HEK293 (cell line): ENCODE results near the gene ZFP91.

Source experiments
- BCL11A ChIP-seq: fragments of 450-650 bp; formaldehyde crosslinking; IDR thresholded peaks from 2 replicates; pipeline ENCODE4 v1.5.1; 2016; ENCODE audit warnings: low read depth, missing biosample characterization, missing genetic modification characterization
- FEZF1 ChIP-seq: fragments of 450-650 bp; formaldehyde crosslinking; IDR thresholded peaks from 2 replicates; pipeline ENCODE4 v1.5.1; 2016; ENCODE audit warnings: missing biosample characterization, missing genetic modification characterization
- GLIS2 ChIP-seq: fragments of 450-650 bp; formaldehyde crosslinking; IDR thresholded peaks from 2 replicates; pipeline ENCODE4 v1.5.1; 2016; ENCODE audit warnings: missing biosample characterization, missing genetic modification characterization
- KLF1 ChIP-seq: fragments of 450-650 bp; formaldehyde crosslinking; IDR thresholded peaks from 2 replicates; pipeline ENCODE4 v1.5.1; 2016; ENCODE audit warnings: missing biosample characterization, missing genetic modification characterization
- OVOL3 ChIP-seq: fragments of 450-650 bp; formaldehyde crosslinking; IDR thresholded peaks from 2 replicates; pipeline ENCODE4 v1.5.1; 2016; ENCODE audit warnings: missing biosample characterization, missing genetic modification characterization
- PATZ1 ChIP-seq: fragments of 450-650 bp; formaldehyde crosslinking; IDR thresholded peaks from 2 replicates; pipeline ENCODE4 v1.5.1; 2016; ENCODE audit warnings: missing biosample characterization, missing genetic modification characterization
- SALL2 ChIP-seq: fragments of 450-650 bp; formaldehyde crosslinking; IDR thresholded peaks from 2 replicates; pipeline ENCODE4 v1.5.0; 2017; ENCODE audit warnings: missing biosample characterization, mild to moderate bottlenecking, missing genetic modification characterization, borderline replicate concordance
- ZBTB11 ChIP-seq: fragments of 450-650 bp; formaldehyde crosslinking; conservative IDR thresholded peaks from 2 replicates; pipeline ENCODE4 v1.5.1; 2016; ENCODE audit warnings: low read depth, missing biosample characterization, missing genetic modification characterization
- ZBTB17 ChIP-seq: fragments of 450-650 bp; formaldehyde crosslinking; IDR thresholded peaks from 2 replicates; pipeline ENCODE4 v1.5.1; 2016; ENCODE audit warnings: missing biosample characterization, missing genetic modification characterization
- ZBTB20 ChIP-seq: fragments of 450-650 bp; formaldehyde crosslinking; IDR thresholded peaks from 2 replicates; pipeline ENCODE4 v1.5.1; 2016; ENCODE audit warnings: missing biosample characterization, missing genetic modification characterization
- ZBTB49 ChIP-seq: fragments of 450-650 bp; formaldehyde crosslinking; IDR thresholded peaks from 2 replicates; pipeline ENCODE4 v1.5.1; 2016; ENCODE audit warnings: missing biosample characterization, missing genetic modification characterization, low read depth
- ZBTB8A ChIP-seq: fragments of 450-650 bp; formaldehyde crosslinking; IDR thresholded peaks from 2 replicates; pipeline ENCODE4 v1.5.1; 2016; ENCODE audit warnings: missing biosample characterization, missing genetic modification characterization
- ZFP69B ChIP-seq: fragments of 450-650 bp; formaldehyde crosslinking; IDR thresholded peaks from 2 replicates; pipeline ENCODE4 v1.5.1; 2016; ENCODE audit warnings: missing biosample characterization, missing genetic modification characterization
- ZNF10 ChIP-seq: fragments of 450-650 bp; formaldehyde crosslinking; IDR thresholded peaks from 2 replicates; pipeline ENCODE4 v1.5.1; 2017; ENCODE audit warnings: missing biosample characterization, missing genetic modification characterization
- ZNF157 ChIP-seq: fragments of 450-650 bp; formaldehyde crosslinking; IDR thresholded peaks from 2 replicates; pipeline ENCODE4 v1.5.1; 2016; ENCODE audit warnings: missing biosample characterization, missing genetic modification characterization
- ZNF16 ChIP-seq: fragments of 450-650 bp; formaldehyde crosslinking; IDR thresholded peaks from 2 replicates; pipeline ENCODE4 v1.5.1; 2016; ENCODE audit warnings: low read depth, missing biosample characterization, missing genetic modification characterization
- ZNF223 ChIP-seq: fragments of 450-650 bp; formaldehyde crosslinking; IDR thresholded peaks from 2 replicates; pipeline ENCODE4 v1.5.1; 2016; ENCODE audit warnings: missing biosample characterization, missing genetic modification characterization
- ZNF23 ChIP-seq: fragments of 450-650 bp; formaldehyde crosslinking; IDR thresholded peaks from 2 replicates; pipeline ENCODE4 v1.5.1; 2016; ENCODE audit warnings: missing biosample characterization, missing genetic modification characterization, borderline replicate concordance
- ZNF239 ChIP-seq: fragments of 450-650 bp; formaldehyde crosslinking; IDR thresholded peaks from 2 replicates; pipeline ENCODE4 v1.5.1; 2016; ENCODE audit warnings: missing biosample characterization, missing genetic modification characterization
- ZNF24 ChIP-seq: fragments of 450-650 bp; formaldehyde crosslinking; IDR thresholded peaks from 2 replicates; pipeline ENCODE4 v1.5.1; 2016; ENCODE audit warnings: missing biosample characterization, missing genetic modification characterization
- ZNF266 ChIP-seq: fragments of 450-650 bp; formaldehyde crosslinking; IDR thresholded peaks from 2 replicates; pipeline ENCODE4 v1.5.1; 2016; ENCODE audit warnings: missing biosample characterization, missing genetic modification characterization, low read depth
- ZNF302 ChIP-seq: fragments of 450-650 bp; formaldehyde crosslinking; IDR thresholded peaks from 2 replicates; pipeline ENCODE4 v1.5.1; 2016; ENCODE audit warnings: missing biosample characterization, missing genetic modification characterization, low read depth
- ZNF350 ChIP-seq: fragments of 450-650 bp; formaldehyde crosslinking; IDR thresholded peaks from 2 replicates; pipeline ENCODE4 v1.5.0; 2017; ENCODE audit warnings: missing biosample characterization, mild to moderate bottlenecking, missing genetic modification characterization
- ZNF514 ChIP-seq: fragments of 450-650 bp; formaldehyde crosslinking; IDR thresholded peaks from 2 replicates; pipeline ENCODE4 v1.5.1; 2016; ENCODE audit warnings: missing biosample characterization, missing genetic modification characterization
- ZNF544 ChIP-seq: fragments of 450-650 bp; formaldehyde crosslinking; IDR thresholded peaks from 2 replicates; pipeline ENCODE4 v1.5.0; 2017; ENCODE audit warnings: missing biosample characterization, missing genetic modification characterization
- ZNF548 ChIP-seq: fragments of 450-650 bp; formaldehyde crosslinking; IDR thresholded peaks from 2 replicates; pipeline ENCODE4 v1.5.1; 2016; ENCODE audit warnings: missing biosample characterization, missing genetic modification characterization
- ZNF571 ChIP-seq: fragments of 450-650 bp; formaldehyde crosslinking; IDR thresholded peaks from 2 replicates; pipeline ENCODE4 v1.5.0; 2017; ENCODE audit warnings: missing biosample characterization, missing genetic modification characterization
- ZNF600 ChIP-seq: fragments of 450-650 bp; formaldehyde crosslinking; IDR thresholded peaks from 2 replicates; pipeline ENCODE4 v1.5.1; 2016; ENCODE audit warnings: missing biosample characterization, missing genetic modification characterization
- ZNF629 ChIP-seq: fragments of 450-650 bp; formaldehyde crosslinking; IDR thresholded peaks from 2 replicates; pipeline ENCODE4 v1.5.1; 2017; ENCODE audit warnings: missing biosample characterization, missing genetic modification characterization
- ZNF654 ChIP-seq: fragments of 450-650 bp; formaldehyde crosslinking; IDR thresholded peaks from 2 replicates; pipeline ENCODE4 v1.5.1; 2016; ENCODE audit warnings: low read depth, missing biosample characterization, missing genetic modification characterization
- ZNF677 ChIP-seq: fragments of 450-650 bp; IDR thresholded peaks from 2 replicates; pipeline ENCODE4 v1.5.0; 2018; ENCODE audit warnings: missing biosample characterization, mild to moderate bottlenecking, missing genetic modification characterization, moderate library complexity
- ZNF776 ChIP-seq: fragments of 450-650 bp; formaldehyde crosslinking; IDR thresholded peaks from 2 replicates; pipeline ENCODE4 v1.5.0; 2017; ENCODE audit warnings: missing biosample characterization, missing genetic modification characterization, borderline replicate concordance
- ZNF843 ChIP-seq: fragments of 450-650 bp; formaldehyde crosslinking; IDR thresholded peaks from 2 replicates; pipeline ENCODE4 v1.5.1; 2016; ENCODE audit warnings: missing biosample characterization, missing genetic modification characterization
- ZSCAN30 ChIP-seq: fragments of 450-650 bp; IDR thresholded peaks from 2 replicates; pipeline ENCODE4 v1.5.1; 2018; ENCODE audit warnings: missing biosample characterization, mild to moderate bottlenecking, missing genetic modification characterization, moderate library complexity

Gene ZFP91

GRCh38 chr11:58579192-58580129 lies 598 bp downstream of the ZFP91 start (continued):
- TF ChIP-seq ZBTB11 (tag by site-specific recombination) (peak; percentile 62), ZNF544 (tag by site-specific recombination) (no peak), ZNF223 (no peak), ZBTB17 (tag by site-specific recombination) (peak; percentile 97), ZNF24 (tag by site-specific recombination) (0 out of 2 replicates have a peak, but pooled peaks have one; percentile 52), ZNF157 (tag by site-specific recombination) (no peak), KLF1 (tag by site-specific recombination) (no peak), ZNF239 (tag by site-specific recombination) (no peak), GLIS2 (tag by site-specific recombination) (peak; percentile 91), ZNF677 (tag by site-specific recombination) (no peak), ZNF23 (tag by site-specific recombination) (no peak), PATZ1 (tag by site-specific recombination) (peak; percentile 71), ZSCAN30 (tag by site-specific recombination) (peak; percentile 63; the same call in 1 of the 2 replicates), ZNF514 (tag by site-specific recombination) (no peak), ZNF10 (tag by site-specific recombination) (no peak), ZNF776 (tag by site-specific recombination) (no peak), FEZF1 (tag by site-specific recombination) (no peak), ZFP69B (no peak), ZNF302 (tag by site-specific recombination) (no peak), ZBTB49 (tag by site-specific recombination) (no peak), ZNF350 (tag by site-specific recombination) (no peak), ZNF16 (tag by site-specific recombination) (no peak), ZNF266 (tag by site-specific recombination) (no peak), ZNF571 (tag by site-specific recombination) (no peak), ZBTB8A (tag by site-specific recombination) (peak; percentile 71), ZBTB20 (peak; percentile 48; the same call in 1 of the 2 replicates), ZNF548 (no peak), BCL11A (tag by site-specific recombination) (no peak), SALL2 (no peak), OVOL3 (tag by site-specific recombination) (no peak), ZNF654 (tag by site-specific recombination) (0 out of 2 replicates have a peak, but pooled peaks have one; percentile 3), ZNF629 (tag by site-specific recombination) (peak; percentile 98), ZNF843 (tag by site-specific recombination) (peak; percentile 56; the same call in 1 of the 2 replicates), ZNF600 (tag by site-specific recombination) (peak; percentile 84)
